GM19328 (cell line): ENCODE results near the gene KCND2.

Experiments used
- ATAC-seq: cut with Tn5 transposase; IDR thresholded peaks from one replicate; pipeline ENCODE4 v1.9.1; 2021; ENCODE audit warnings: mild to moderate bottlenecking, moderate library complexity; ENCODE audit not compliant: unreplicated experiment

Gene KCND2

GRCh38 chr7:120794106-120794729 lies 521.2 kb downstream of the KCND2 start:
- no peak for ATAC-seq

DNA sequence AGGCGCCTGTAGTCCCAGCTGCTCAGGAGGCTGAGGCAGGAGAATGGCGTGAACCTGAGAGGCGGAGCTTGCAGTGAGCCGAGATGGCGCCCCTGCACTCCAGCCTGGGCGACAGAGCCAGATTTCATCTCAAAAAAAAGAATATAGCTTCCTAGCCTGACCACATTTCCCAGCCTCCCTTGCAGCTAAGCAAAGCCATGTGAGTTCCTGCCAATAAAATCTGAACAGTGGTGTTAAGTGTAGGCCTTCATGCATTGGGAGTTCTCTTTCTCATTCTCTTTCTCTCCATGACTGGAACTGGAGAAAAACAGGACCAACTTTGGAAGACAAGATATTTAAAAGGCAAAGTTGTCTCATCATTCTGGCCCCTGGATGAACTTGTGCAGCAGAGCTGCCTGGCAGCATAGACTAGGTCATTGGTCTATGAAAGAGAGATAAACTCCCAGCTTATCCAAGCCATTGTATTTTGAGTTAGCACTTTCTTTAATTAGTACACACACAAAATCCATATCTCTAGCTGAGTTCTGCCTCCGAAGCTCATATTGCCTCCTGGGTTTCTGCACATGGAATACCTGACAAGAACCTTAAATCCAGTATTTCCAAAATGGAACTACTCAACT lies 524.2 kb downstream of the KCND2 start:
- ATAC-seq, result no peak

- no peak for ATAC-seq
These were observed 526.2 kb downstream of the KCND2 start for GRCh38 chr7:120799147-120799546.
